ENCODE data around the gene ZXDC.

GRCh38 chr3:126502656-126503055 lies 27.0 kb upstream of the ZXDC start:
- TF ChIP-seq, protein P1, sequence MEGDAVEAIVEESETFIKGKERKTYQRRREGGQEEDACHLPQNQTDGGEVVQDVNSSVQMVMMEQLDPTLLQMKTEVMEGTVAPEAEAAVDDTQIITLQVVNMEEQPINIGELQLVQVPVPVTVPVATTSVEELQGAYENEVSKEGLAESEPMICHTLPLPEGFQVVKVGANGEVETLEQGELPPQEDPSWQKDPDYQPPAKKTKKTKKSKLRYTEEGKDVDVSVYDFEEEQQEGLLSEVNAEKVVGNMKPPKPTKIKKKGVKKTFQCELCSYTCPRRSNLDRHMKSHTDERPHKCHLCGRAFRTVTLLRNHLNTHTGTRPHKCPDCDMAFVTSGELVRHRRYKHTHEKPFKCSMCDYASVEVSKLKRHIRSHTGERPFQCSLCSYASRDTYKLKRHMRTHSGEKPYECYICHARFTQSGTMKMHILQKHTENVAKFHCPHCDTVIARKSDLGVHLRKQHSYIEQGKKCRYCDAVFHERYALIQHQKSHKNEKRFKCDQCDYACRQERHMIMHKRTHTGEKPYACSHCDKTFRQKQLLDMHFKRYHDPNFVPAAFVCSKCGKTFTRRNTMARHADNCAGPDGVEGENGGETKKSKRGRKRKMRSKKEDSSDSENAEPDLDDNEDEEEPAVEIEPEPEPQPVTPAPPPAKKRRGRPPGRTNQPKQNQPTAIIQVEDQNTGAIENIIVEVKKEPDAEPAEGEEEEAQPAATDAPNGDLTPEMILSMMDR (IDR thresholded peaks at IDR 0.05) = no peak
- TF ChIP-seq POLR2A (IDR thresholded peaks at IDR 0.05) (no peak), POLR2AphosphoS5 (IDR thresholded peaks at IDR 0.05; ENCODE audit: insufficient read depth in 1 of 2, low read depth in 1 of 2) (no peak)
